ENCODE measurements around the gene CPEB1.
"Not testable (repeated sequence)": the region's sequence is repeated elsewhere in the genome, so short reads cannot be mapped to it uniquely, and the experiment has no call there.

CPEB1 gene

DNA sequence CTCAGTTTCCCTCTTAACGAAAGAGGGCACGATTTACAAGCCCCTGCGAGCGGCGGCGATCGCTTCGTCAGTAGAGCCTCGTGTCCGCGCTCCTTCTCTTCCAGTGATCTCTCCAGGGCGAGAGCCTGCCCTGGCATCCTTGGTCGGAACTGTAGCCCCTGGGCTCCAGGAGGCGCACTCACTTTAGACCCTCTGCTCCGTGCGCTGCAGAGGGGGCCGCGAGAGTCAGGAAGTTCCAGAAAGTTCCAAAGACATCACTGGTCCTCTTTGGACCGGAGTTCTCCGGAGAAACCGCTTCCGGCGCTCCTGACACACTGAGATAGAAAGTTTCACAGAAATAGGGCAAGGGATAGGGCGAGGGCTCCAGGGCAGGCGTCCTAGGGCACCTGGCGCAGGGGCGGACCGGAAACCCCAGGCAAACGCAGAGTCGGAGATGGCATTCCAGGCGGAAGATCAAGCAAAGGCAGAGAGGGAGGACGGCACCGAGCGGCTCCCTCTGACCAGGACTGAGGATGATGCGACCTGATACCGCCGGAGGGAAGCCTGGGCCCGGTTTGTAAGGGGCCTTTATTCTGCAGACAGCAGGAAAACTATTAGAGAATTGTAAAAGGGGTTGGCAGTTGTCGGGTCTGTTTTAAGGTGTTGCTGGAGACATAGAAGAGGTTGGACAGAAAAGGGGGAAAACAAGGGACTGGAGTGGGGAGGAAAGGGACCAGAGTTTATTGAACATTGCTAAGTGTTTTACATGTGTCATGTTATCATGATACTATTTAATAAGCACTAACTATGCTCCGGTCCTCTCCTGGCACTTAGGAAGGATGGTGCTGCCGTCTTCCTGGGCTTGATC, 1.3 kb upstream of the CPEB1 start:
- Histone ChIP-seq H3K9me3 (ENCODE audit: control insufficient read depth, low read length) (no peaks in the 10 kb centered on the region), H3K36me3 (ENCODE audit: control insufficient read depth, insufficient read depth, low read length, severe bottlenecking) (no peaks in the 10 kb centered on the region), H3K9ac (ENCODE audit: low read length) (peak overlapping the region; percentile 79), H3K4me3 (ENCODE audit: low read length) (peak overlapping the region; percentile 77), H3K4me1 (ENCODE audit: control insufficient read depth, insufficient read depth, low read length) (peaks cover 12% of the 10 kb centered on the region), H3K27me3 (replicated peaks; ENCODE audit: control insufficient read depth, insufficient read depth, low read length) (no peaks in the 10 kb centered on the region)
- DNase-seq (ENCODE audit: low read depth): peak; percentile 14

DNA sequence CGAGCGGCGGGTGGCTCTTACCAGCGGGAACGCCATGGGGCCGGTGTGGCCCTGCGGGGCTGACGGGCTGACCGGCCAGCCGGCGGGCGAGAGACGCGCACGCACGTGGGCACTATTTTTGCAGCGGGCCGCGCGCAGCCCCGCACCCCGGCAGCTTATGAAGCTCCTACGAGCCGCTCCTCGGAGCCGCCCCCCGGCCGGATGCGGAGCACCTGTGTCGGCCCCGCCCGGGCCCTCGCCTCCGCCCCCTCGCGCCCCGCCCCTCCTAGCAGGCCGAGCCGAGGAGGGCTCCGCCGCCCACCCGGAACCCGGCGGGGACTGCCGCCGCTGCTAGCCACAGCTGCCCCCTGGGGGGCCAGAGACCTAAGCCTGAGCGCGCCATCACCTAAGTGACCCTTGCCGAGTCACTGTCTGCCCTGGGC, 683 bp upstream of the CPEB1 start:
- no peaks in the 10 kb centered on the region for H3K36me3 ChIP-seq (ENCODE audit: control insufficient read depth, insufficient read depth, low read length, severe bottlenecking)
- no peak for DNase-seq (ENCODE audit: low read depth)
- H3K4me3 ChIP-seq (ENCODE audit: low read length): peak overlapping the region; percentile 77
- H3K4me1 ChIP-seq (ENCODE audit: control insufficient read depth, insufficient read depth, low read length): peaks cover 10% of the 10 kb centered on the region
- H3K9me3 ChIP-seq (ENCODE audit: control insufficient read depth, low read length): no peaks in the 10 kb centered on the region
- no peaks in the 10 kb centered on the region for H3K27me3 ChIP-seq (replicated peaks; ENCODE audit: control insufficient read depth, insufficient read depth, low read length)
- H3K9ac ChIP-seq (ENCODE audit: low read length): peak overlapping the region; percentile 79

DNA sequence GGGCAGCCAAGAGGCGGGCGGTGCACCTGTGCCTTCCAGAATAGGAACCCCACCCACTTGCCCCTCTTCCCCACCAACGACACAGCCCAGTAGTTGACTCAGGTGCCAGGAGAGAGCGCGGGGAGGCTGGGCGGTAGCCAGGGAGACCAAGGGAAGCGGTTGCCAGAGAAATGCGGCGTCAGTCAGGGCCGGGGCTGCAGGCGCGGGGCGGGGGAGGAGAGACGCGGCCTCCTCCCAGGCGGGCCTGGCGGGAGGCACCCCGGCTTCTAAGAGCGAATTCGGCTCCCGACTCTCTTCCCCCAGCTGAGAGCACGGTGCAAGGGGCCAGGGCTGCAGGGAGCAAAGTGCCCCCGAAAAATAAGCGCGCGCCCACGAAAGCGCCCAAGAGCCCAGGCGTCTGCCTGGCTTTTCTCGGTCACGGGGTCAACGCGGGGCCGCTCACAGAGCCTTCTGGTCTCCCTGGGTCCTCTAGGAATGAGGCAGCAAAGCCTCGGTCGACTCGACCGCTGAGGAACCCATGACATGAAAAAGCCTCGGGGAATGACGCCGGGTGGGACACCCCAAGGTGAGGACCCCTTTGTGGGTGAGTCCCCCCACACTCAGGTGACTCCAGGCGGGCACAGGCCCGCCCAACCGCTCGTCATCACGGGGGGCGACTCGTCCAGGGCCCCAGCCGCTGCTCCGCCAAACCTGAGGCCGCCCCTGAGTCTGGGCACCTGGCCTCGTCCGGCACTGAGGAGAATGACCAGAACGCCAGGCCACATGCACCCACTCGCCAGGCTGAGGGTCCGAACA, 716 bp downstream of the CPEB1 start:
- no peak for DNase-seq (ENCODE audit: low read depth)
- peak overlapping the region; percentile 77 for H3K4me3 ChIP-seq (ENCODE audit: low read length)
- no peaks in the 10 kb centered on the region for H3K27me3 ChIP-seq (replicated peaks; ENCODE audit: control insufficient read depth, insufficient read depth, low read length)

DNA sequence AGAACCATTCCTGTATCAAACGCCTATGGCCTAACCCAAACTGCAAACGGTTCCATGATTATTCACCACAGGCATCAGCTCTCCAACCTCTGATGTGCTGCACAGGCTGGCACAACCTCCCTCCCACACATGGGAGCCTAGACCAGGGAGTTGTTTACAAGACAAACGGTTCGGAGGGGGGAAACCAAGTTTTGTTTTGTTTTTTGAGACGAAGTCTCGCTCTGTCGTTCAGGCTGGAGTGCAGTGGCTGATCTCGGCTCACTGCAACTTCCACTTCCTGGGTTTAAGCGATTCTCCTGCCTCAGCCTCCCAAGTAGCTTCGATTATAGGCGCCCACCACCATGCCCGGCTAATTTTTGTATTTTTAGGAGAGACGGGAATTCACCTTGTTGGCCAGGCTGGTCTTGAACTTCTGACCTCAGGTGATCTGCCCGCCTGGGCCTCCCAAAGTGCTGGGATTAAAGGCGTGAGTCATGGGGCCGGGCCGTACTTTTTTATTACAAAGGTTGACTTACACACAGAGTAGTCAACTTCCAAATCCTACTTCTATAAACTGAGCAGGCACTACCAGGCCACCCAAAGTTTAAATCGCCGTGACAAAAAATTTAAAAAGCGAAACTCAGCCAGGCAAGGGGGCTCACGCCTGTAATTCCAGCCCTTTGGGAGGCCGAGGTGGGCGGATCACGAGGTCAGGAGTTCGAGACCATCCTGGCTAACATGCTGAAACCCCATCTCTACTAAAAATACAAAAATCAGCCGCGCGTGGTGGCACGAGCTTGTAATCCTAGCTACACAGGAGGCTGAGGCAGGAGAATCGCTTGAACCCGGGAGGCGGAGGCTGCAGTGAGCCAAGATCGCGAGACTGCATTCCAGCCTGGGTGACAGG, 2.0 kb downstream of the CPEB1 start:
- H3K4me1 ChIP-seq (ENCODE audit: control insufficient read depth, insufficient read depth, low read length): peaks cover 10% of the 10 kb centered on the region
- not testable (repeated sequence) for H3K27me3 ChIP-seq (replicated peaks; ENCODE audit: control insufficient read depth, insufficient read depth, low read length); H3K36me3 ChIP-seq (ENCODE audit: control insufficient read depth, insufficient read depth, low read length, severe bottlenecking); H3K4me3 ChIP-seq (ENCODE audit: low read length); H3K9ac ChIP-seq (ENCODE audit: low read length); DNase-seq (ENCODE audit: low read depth); H3K9me3 ChIP-seq (ENCODE audit: control insufficient read depth, low read length)

More for the DNA sequence above, 716 bp downstream of the CPEB1 start:
- Histone ChIP-seq H3K9ac (ENCODE audit: low read length) (peak overlapping the region; percentile 79), H3K36me3 (ENCODE audit: control insufficient read depth, insufficient read depth, low read length, severe bottlenecking) (no peaks in the 10 kb centered on the region), H3K9me3 (ENCODE audit: control insufficient read depth, low read length) (no peaks in the 10 kb centered on the region), H3K4me1 (ENCODE audit: control insufficient read depth, insufficient read depth, low read length) (peaks cover 10% of the 10 kb centered on the region)

DNA sequence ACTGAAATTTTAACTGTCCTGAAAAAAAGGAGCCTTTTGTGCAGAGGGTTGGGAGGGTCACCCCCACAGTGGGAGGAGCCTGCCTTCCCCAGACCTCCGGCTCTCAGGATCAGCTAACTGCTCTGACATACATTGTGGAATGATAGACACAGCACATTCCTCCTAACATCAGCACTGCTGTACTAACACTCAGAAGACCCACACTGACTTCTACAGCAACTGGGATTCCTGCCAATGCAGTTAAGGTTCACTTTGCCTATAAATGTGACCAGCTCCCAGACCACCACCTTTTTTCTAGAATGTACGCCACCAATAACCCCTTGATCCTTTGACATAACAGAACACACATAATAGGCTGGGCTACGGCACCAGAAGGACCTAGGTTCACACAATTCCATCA, 3.2 kb downstream of the CPEB1 start:
- no peak for DNase-seq (ENCODE audit: low read depth)
- no peaks in the 10 kb centered on the region for H3K27me3 ChIP-seq (replicated peaks; ENCODE audit: control insufficient read depth, insufficient read depth, low read length)
- no peaks in the 10 kb centered on the region for H3K9me3 ChIP-seq (ENCODE audit: control insufficient read depth, low read length)
- H3K9ac ChIP-seq (ENCODE audit: low read length): no peak overlapping the region
- no peak overlapping the region for H3K4me3 ChIP-seq (ENCODE audit: low read length)
- no peaks in the 10 kb centered on the region for H3K36me3 ChIP-seq (ENCODE audit: control insufficient read depth, insufficient read depth, low read length, severe bottlenecking)
- peaks cover 10% of the 10 kb centered on the region for H3K4me1 ChIP-seq (ENCODE audit: control insufficient read depth, insufficient read depth, low read length)

DNA sequence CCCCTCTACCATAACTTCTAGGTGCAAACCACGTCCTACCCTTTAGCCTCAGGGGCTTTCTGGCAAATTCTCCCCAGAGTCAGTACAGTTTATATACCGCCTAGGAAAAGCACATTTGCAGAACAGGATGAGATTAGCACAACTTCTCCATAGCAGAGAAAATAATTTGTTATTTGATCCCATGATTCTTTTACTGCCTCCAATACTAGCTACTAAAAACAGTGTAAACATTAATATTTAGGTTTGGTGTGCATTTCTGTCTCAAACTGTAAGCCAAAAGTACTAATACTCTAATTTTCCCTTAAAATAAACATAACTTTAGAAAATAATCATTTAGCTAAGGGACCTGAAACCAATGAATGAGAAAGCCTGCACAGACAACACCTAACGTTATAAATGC, 4.5 kb downstream of the CPEB1 start:
- H3K4me1 ChIP-seq (ENCODE audit: control insufficient read depth, insufficient read depth, low read length): peaks cover 15% of the 10 kb centered on the region
- H3K9me3 ChIP-seq (ENCODE audit: control insufficient read depth, low read length): no peaks in the 10 kb centered on the region
- H3K9ac ChIP-seq (ENCODE audit: low read length): no peak overlapping the region
- H3K4me3 ChIP-seq (ENCODE audit: low read length): no peak overlapping the region
- H3K27me3 ChIP-seq (replicated peaks; ENCODE audit: control insufficient read depth, insufficient read depth, low read length): no peaks in the 10 kb centered on the region
- H3K36me3 ChIP-seq (ENCODE audit: control insufficient read depth, insufficient read depth, low read length, severe bottlenecking): no peaks in the 10 kb centered on the region
- DNase-seq (ENCODE audit: low read depth): no peak

DNA sequence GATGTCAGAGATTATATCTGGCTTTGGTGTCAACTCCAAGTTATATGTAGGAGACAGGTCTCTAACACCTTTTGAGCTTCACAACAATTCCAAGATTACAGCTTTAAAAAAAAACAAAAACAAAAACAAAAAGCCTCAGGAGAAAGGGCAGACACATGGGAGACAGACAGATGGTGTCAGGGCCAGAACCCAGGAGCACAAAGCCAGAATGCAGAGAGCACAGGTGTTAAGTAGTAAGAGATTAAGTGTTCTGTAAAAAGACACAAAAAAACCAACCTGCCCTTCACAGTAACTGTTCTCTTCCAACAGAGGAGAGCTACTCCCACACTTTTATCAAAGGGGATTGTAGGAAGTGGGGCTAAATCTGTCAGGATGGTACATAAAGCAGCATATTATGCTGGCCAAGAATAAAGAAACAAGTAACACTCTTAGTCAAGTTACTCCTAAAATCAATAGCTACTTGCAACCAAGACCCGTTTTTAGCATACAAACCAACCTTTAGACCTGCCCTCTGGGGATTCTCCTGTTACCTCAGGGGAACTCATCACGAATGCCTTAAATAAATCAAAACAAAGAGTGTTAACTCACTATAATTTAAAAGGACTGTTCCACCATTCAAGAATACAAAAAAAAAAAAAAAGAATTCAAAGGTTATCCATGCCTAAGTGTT, 5.9 kb downstream of the CPEB1 start:
- no peak for DNase-seq (ENCODE audit: low read depth)
- no peaks in the 10 kb centered on the region for H3K27me3 ChIP-seq (replicated peaks; ENCODE audit: control insufficient read depth, insufficient read depth, low read length)

DNA sequence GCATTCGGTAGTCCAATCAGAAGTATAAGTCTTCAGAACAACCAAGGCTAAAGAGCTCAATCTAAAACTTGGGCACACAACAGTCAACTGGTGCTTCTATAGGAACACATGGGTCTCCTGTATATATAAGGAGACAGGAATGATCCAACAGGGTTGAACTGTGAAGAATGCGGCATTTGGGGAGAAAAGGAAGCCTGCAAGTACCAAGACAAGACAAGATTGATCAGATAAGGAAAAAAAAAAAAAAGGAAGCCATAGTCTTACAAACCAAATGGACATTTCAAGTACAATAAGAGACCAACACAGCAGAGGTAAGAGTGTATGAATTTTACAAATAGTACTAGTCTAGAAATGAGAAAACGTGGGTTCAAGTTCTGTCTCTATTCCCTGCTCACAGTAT, 6.5 kb downstream of the CPEB1 start:
- H3K4me1 ChIP-seq (ENCODE audit: control insufficient read depth, insufficient read depth, low read length): peaks cover 10% of the 10 kb centered on the region
- no peaks in the 10 kb centered on the region for H3K36me3 ChIP-seq (ENCODE audit: control insufficient read depth, insufficient read depth, low read length, severe bottlenecking)
- H3K4me3 ChIP-seq (ENCODE audit: low read length): no peak overlapping the region
- no peak for DNase-seq (ENCODE audit: low read depth)
- no peak overlapping the region for H3K9ac ChIP-seq (ENCODE audit: low read length)
- no peaks in the 10 kb centered on the region for H3K9me3 ChIP-seq (ENCODE audit: control insufficient read depth, low read length)
- H3K27me3 ChIP-seq (replicated peaks; ENCODE audit: control insufficient read depth, insufficient read depth, low read length): no peaks in the 10 kb centered on the region

More for the DNA sequence above, 5.9 kb downstream of the CPEB1 start:
- H3K4me1 ChIP-seq (ENCODE audit: control insufficient read depth, insufficient read depth, low read length): peaks cover 10% of the 10 kb centered on the region
- H3K9me3 ChIP-seq (ENCODE audit: control insufficient read depth, low read length): no peaks in the 10 kb centered on the region
- no peak overlapping the region for H3K9ac ChIP-seq (ENCODE audit: low read length)
- H3K36me3 ChIP-seq (ENCODE audit: control insufficient read depth, insufficient read depth, low read length, severe bottlenecking): no peaks in the 10 kb centered on the region
- H3K4me3 ChIP-seq (ENCODE audit: low read length): no peak overlapping the region

DNA sequence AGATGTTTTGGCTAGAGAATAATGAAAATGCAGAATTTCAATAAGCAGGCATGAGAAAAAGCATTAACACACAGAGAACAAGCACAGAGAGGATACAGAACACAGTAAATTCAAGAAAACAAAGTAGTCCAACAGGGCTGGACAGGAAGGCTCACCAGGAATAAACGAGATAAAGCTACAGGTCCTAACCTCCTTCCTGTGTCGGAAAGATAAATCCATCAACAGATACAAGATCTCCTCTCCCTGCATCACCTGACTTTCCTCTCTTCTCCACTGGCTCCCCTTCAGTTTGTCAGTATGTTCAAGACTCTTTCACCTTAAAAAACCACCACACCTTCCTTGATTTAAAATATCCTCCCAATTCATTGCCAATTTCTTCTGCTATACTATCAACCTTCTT, 11.4 kb downstream of the CPEB1 start:
- no peak for DNase-seq (ENCODE audit: low read depth)
- H3K27me3 ChIP-seq (replicated peaks; ENCODE audit: control insufficient read depth, insufficient read depth, low read length): no peaks in the 10 kb centered on the region
- no peak overlapping the region for H3K4me3 ChIP-seq (ENCODE audit: low read length)
- peaks cover 5% of the 10 kb centered on the region for H3K4me1 ChIP-seq (ENCODE audit: control insufficient read depth, insufficient read depth, low read length)
- H3K9me3 ChIP-seq (ENCODE audit: control insufficient read depth, low read length): no peaks in the 10 kb centered on the region
- H3K36me3 ChIP-seq (ENCODE audit: control insufficient read depth, insufficient read depth, low read length, severe bottlenecking): no peaks in the 10 kb centered on the region
- no peak overlapping the region for H3K9ac ChIP-seq (ENCODE audit: low read length)

DNA sequence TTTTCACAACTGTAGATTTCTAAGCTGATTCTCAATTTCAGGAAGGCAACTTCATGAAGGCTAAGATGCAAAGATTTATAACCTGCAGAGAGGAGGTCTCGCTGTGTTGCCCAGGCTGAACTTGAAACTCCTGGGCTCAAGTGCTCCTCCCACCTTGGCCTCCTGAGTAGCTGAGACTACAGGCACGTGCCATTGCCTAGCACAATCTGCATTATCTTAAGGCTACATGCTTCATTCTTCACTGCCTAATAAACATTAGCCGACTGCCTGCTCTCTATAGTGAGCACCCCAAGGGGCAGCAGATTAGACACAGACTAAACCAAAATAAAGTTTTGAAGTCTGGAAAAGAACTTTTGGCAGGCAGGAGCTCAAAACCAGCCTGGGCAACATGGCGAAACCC, 17.1 kb downstream of the CPEB1 start:
- Histone ChIP-seq H3K9me3 (ENCODE audit: control insufficient read depth, low read length) (no peaks in the 10 kb centered on the region), H3K4me1 (ENCODE audit: control insufficient read depth, insufficient read depth, low read length) (no peaks in the 10 kb centered on the region), H3K27me3 (replicated peaks; ENCODE audit: control insufficient read depth, insufficient read depth, low read length) (no peaks in the 10 kb centered on the region), H3K9ac (ENCODE audit: low read length) (no peak overlapping the region), H3K36me3 (ENCODE audit: control insufficient read depth, insufficient read depth, low read length, severe bottlenecking) (no peaks in the 10 kb centered on the region), H3K4me3 (ENCODE audit: low read length) (no peak overlapping the region)
- no peak for DNase-seq (ENCODE audit: low read depth)
